DMS79 (cell line): ENCODE results near the gene LMCD1.

Experiments
- DNase-seq: peaks from one replicate; lab custom pipeline; 2025; lab: John Stamatoyannopoulos, UW

The LMCD1 gene

DNA sequence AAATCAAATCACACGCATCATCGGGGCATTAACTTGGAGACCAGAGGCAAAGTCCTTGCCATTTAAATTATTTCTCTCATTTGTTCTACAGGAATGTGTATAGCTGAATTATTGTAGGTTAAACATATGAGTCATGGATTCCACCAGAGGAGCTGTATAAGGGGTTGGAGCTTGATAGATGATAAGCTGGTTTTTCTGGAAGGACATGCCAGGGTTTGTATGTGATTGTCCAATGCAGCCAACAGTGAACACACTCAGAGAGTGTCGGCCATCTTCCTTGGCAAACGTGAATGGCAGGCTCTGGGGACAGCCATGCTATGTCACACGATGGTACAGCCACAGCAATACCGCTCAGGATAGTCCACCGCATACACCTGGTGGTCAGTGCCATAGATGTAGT lies 117.9 kb downstream of the LMCD1 start:
- DNase-seq: no peak

DNA sequence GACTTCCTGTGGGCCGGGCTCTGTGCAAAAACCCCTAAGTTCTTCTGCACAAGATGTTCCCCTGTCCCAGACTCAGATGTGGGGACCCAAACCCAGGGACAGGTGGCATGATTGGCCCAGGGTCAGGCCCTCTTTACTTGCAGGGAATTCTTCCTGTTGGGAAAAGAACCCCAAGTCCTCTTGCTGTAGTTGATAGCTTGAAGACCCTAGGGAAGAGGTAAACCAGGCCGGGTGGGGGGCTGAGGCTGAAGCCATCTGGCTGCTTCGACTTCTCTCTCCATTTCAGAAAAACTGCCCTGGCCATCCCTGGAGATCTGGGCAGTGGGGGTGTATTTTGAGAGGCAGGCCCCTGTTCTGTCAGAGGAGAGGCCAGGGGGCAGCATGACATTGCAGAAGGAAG lies 119.5 kb downstream of the LMCD1 start:
- no peak for DNase-seq

DNA sequence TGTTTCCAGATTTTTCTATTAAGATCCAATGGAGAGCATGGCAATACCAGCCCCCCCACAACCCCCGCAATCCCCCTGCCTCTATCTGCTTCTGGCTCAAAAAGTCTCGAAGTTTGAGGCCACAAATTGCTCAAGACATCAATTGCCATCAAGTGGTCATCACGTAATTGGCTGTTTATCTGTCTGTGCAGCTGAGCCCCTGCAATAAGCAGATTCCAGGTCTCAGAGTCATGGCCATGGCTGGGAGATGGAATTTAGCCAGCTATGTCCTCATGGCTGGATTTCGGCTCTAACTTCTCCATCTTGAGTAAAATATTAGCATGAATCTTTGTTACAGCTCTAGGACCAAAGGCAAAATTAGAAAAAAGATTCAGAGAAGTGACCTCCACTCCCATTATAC lies 120.2 kb downstream of the LMCD1 start:
- DNase-seq: no peak

DNA sequence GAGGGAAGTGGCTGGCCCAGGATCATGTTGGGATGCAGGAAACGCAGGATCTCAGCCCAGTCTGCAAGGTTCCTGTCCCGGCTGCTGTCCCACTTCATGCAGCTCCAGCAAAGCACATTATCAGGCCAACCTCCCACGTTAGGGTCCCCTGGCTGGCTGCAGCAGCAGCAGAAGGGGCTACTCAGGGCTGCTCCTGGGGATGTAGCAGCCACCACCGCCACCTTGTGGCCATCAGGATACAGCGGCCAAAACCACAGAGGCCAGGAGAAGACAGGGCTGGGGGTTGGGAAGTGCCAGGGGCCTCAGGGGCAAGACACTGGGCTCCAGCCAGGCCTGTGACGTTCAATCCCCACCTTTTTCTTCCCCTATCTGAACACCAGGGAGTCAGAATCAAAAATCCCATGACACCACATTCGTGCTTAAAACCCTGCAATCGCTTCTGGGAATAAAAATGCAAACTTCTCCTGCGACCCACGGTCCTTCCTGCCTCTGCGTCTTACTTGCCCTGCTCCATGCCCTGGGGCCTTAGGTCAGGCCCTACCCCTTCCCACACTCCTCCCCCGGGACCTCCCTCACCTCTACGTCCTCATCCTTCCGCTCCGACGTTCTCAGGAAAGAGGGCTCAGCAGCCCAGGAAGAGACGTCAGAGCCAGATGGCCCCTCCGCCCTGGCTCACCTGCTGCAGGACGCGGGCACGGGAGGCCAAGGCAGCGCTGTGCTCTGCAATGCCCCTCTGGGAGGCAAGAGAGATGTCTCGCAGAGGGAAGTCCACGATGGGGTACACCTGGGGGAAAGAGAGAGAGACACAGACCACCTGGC lies 121.5 kb downstream of the LMCD1 start:
- peak; percentile 3 for DNase-seq

DNA sequence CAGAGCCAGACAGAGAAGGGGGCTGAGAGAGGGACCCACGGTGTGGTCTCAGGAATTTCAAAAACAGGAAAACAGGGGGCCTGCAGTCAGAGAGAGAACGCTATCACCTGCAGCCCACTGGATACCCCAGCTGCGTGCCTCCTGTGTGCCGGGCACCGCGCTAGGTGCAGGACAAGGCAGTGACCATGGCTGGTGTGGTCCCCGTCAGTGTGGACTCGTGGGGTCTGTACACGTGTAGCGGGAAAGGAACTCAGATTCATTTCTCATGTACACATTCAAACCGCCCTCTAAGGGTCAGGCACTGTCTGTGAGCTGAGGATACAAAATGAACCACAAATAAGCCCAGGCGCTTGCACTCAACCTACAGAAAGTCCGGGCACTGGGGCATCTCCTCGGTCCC lies 122.1 kb downstream of the LMCD1 start:
- DNase-seq: no peak
